ENCODE data around the gene MSI2. TPM values are rescaled to one million over a fixed set of nuclear protein-coding genes. Genes with fewer than 3 reads are reported as not detected.

Gene MSI2
- total and polyA plus RNA-seq, 2 experiments from 2014 or later, result 18.9 to 41.8 TPM

DNA sequence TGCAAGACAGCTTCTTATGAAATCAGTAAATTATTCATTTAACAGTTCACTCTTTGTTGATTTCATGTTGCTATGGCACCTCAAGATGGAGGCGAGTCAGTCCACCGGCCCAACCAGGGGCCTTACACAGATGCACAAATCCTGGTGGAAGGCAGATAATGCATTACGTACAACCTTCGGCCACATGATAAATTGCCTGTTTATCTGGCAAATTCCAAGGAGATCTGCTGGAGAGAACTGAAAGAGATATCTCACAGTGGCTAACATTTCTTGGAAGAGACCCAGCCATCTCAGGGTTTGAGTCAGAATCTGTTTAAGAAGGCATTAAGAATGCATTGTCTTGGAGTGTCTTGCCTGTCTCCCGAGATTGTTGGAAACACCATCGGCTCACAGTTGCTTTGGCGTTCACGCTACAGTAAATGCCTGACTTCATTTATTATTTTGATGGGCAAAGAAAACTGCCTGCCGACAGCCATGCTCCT lies 225.6 kb downstream of the MSI2 start:
- Histone ChIP-seq H3K4me3 (no peak overlapping the region), H2AFZ (no peak overlapping the region)

More for the DNA sequence above, 225.6 kb downstream of the MSI2 start:
- Histone ChIP-seq H4K20me1 (replicated peaks; ENCODE audit: insufficient read depth) (peaks cover 7% of the 10 kb centered on the region; the same call in 1 of the 2 replicates), H3K36me3 (ENCODE audit: insufficient read depth) (no peaks in the 10 kb centered on the region), H3K27ac (ENCODE audit: low read depth) (no peak overlapping the region), H3F3A (replicated peaks; ENCODE audit: low read depth) (no peaks in the 10 kb centered on the region), H3K4me1 (ENCODE audit: insufficient read depth) (peaks cover 7% of the 10 kb centered on the region; the same call in 1 of the 2 replicates), H3K27me3 (ENCODE audit: insufficient read depth) (no peaks in the 10 kb centered on the region), H3K9me2 (ENCODE audit: insufficient read depth) (no peaks in the 10 kb centered on the region), H3K79me2 (replicated peaks; ENCODE audit: insufficient read depth) (no peaks in the 10 kb centered on the region; the same call in none of the 2 replicates), H3K4me2 (no peak overlapping the region)
- TF ChIP-seq EZH2 (IDR thresholded peaks at IDR 0.05; ENCODE audit: low read depth, unreplicated experiment) (no peak), CREB1 (CRISPR knock-in tag; IDR thresholded peaks at IDR 0.05; ENCODE audit: low read depth) (no peak), STAT1 (IDR thresholded peaks at IDR 0.05; ENCODE audit: unreplicated experiment) (no peak), POLR2AphosphoS5 (IDR thresholded peaks at IDR 0.05; ENCODE audit: low read depth) (no peak), JUNB (IDR thresholded peaks at IDR 0.05; ENCODE audit: unreplicated experiment) (no peak), EZH2phosphoT487 (IDR thresholded peaks at IDR 0.05; ENCODE audit: unreplicated experiment) (no peak), ZNF114 (CRISPR knock-in tag; IDR thresholded peaks at IDR 0.05) (no peak), ZNF331 (CRISPR knock-in tag; IDR thresholded peaks at IDR 0.05; ENCODE audit: low read depth) (no peak), NANOG (IDR thresholded peaks at IDR 0.05; ENCODE audit: borderline replicate concordance) (no peak)
- TF ChIP-seq, protein P1, sequence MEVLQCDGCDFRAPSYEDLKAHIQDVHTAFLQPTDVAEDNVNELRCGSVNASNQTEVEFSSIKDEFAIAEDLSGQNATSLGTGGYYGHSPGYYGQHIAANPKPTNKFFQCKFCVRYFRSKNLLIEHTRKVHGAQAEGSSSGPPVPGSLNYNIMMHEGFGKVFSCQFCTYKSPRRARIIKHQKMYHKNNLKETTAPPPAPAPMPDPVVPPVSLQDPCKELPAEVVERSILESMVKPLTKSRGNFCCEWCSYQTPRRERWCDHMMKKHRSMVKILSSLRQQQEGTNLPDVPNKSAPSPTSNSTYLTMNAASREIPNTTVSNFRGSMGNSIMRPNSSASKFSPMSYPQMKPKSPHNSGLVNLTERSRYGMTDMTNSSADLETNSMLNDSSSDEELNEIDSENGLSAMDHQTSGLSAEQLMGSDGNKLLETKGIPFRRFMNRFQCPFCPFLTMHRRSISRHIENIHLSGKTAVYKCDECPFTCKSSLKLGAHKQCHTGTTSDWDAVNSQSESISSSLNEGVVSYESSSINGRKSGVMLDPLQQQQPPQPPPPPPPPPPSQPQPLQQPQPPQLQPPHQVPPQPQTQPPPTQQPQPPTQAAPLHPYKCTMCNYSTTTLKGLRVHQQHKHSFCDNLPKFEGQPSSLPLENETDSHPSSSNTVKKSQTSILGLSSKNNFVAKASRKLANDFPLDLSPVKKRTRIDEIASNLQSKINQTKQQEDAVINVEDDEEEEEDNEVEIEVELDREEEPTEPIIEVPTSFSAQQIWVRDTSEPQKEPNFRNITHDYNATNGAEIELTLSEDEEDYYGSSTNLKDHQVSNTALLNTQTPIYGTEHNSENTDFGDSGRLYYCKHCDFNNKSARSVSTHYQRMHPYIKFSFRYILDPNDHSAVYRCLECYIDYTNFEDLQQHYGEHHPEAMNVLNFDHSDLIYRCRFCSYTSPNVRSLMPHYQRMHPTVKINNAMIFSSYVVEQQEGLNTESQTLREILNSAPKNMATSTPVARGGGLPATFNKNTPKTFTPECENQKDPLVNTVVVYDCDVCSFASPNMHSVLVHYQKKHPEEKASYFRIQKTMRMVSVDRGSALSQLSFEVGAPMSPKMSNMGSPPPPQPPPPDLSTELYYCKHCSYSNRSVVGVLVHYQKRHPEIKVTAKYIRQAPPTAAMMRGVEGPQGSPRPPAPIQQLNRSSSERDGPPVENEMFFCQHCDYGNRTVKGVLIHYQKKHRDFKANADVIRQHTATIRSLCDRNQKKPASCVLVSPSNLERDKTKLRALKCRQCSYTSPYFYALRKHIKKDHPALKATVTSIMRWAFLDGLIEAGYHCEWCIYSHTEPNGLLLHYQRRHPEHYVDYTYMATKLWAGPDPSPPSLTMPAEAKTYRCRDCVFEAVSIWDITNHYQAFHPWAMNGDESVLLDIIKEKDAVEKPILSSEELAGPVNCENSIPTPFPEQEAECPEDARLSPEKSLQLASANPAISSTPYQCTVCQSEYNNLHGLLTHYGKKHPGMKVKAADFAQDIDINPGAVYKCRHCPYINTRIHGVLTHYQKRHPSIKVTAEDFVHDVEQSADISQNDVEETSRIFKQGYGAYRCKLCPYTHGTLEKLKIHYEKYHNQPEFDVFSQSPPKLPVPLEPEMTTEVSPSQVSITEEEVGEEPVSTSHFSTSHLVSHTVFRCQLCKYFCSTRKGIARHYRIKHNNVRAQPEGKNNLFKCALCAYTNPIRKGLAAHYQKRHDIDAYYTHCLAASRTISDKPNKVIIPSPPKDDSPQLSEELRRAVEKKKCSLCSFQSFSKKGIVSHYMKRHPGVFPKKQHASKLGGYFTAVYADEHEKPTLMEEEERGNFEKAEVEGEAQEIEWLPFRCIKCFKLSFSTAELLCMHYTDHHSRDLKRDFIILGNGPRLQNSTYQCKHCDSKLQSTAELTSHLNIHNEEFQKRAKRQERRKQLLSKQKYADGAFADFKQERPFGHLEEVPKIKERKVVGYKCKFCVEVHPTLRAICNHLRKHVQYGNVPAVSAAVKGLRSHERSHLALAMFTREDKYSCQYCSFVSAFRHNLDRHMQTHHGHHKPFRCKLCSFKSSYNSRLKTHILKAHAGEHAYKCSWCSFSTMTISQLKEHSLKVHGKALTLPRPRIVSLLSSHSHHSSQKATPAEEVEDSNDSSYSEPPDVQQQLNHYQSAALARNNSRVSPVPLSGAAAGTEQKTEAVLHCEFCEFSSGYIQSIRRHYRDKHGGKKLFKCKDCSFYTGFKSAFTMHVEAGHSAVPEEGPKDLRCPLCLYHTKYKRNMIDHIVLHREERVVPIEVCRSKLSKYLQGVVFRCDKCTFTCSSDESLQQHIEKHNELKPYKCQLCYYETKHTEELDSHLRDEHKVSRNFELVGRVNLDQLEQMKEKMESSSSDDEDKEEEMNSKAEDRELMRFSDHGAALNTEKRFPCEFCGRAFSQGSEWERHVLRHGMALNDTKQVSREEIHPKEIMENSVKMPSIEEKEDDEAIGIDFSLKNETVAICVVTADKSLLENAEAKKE (CRISPR knock-in tag; IDR thresholded peaks at IDR 0.05), result no peak
- TF ChIP-seq, protein P2, sequence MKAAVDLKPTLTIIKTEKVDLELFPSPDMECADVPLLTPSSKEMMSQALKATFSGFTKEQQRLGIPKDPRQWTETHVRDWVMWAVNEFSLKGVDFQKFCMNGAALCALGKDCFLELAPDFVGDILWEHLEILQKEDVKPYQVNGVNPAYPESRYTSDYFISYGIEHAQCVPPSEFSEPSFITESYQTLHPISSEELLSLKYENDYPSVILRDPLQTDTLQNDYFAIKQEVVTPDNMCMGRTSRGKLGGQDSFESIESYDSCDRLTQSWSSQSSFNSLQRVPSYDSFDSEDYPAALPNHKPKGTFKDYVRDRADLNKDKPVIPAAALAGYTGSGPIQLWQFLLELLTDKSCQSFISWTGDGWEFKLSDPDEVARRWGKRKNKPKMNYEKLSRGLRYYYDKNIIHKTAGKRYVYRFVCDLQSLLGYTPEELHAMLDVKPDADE (IDR thresholded peaks at IDR 0.05), result no peak
- TF ChIP-seq, protein P3, sequence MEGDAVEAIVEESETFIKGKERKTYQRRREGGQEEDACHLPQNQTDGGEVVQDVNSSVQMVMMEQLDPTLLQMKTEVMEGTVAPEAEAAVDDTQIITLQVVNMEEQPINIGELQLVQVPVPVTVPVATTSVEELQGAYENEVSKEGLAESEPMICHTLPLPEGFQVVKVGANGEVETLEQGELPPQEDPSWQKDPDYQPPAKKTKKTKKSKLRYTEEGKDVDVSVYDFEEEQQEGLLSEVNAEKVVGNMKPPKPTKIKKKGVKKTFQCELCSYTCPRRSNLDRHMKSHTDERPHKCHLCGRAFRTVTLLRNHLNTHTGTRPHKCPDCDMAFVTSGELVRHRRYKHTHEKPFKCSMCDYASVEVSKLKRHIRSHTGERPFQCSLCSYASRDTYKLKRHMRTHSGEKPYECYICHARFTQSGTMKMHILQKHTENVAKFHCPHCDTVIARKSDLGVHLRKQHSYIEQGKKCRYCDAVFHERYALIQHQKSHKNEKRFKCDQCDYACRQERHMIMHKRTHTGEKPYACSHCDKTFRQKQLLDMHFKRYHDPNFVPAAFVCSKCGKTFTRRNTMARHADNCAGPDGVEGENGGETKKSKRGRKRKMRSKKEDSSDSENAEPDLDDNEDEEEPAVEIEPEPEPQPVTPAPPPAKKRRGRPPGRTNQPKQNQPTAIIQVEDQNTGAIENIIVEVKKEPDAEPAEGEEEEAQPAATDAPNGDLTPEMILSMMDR (conservative IDR thresholded peaks at IDR 0.05; ENCODE audit: low read depth in 2 of 2), result no peak
- TF ChIP-seq, protein P4, sequence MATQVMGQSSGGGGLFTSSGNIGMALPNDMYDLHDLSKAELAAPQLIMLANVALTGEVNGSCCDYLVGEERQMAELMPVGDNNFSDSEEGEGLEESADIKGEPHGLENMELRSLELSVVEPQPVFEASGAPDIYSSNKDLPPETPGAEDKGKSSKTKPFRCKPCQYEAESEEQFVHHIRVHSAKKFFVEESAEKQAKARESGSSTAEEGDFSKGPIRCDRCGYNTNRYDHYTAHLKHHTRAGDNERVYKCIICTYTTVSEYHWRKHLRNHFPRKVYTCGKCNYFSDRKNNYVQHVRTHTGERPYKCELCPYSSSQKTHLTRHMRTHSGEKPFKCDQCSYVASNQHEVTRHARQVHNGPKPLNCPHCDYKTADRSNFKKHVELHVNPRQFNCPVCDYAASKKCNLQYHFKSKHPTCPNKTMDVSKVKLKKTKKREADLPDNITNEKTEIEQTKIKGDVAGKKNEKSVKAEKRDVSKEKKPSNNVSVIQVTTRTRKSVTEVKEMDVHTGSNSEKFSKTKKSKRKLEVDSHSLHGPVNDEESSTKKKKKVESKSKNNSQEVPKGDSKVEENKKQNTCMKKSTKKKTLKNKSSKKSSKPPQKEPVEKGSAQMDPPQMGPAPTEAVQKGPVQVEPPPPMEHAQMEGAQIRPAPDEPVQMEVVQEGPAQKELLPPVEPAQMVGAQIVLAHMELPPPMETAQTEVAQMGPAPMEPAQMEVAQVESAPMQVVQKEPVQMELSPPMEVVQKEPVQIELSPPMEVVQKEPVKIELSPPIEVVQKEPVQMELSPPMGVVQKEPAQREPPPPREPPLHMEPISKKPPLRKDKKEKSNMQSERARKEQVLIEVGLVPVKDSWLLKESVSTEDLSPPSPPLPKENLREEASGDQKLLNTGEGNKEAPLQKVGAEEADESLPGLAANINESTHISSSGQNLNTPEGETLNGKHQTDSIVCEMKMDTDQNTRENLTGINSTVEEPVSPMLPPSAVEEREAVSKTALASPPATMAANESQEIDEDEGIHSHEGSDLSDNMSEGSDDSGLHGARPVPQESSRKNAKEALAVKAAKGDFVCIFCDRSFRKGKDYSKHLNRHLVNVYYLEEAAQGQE (IDR thresholded peaks at IDR 0.05; ENCODE audit: unreplicated experiment), result no peak
- no peak for ATAC-seq
- no peak for DNase-seq (ENCODE audit: low spot score)
- Mint-ChIP-seq H3K4me3 (no peak overlapping the region), H3K27ac (no peak overlapping the region), H3K27me3 (ENCODE audit: insufficient read depth, low read depth, poor library complexity) (peaks cover 7% of the 10 kb centered on the region), H3K36me3 (ENCODE audit: low read depth) (no peaks in the 10 kb centered on the region), H3K4me1 (peaks cover 36% of the 10 kb centered on the region), H3K9me3 (no peaks in the 10 kb centered on the region; the same call in 2 of the 3 replicates)

All from GM23338 (cell line).